SK-N-SH treated with all-trans-retinoic acid at 6 μM for 48 hours (cell line): ENCODE results near the gene FAM124A.

Experiments
- ATAC-seq: fragments of 200-7000 bp; cut with Tn5 transposase; 3 replicates; pipeline ENCODE4 v1.9.1; 2020; ENCODE audit warnings: mild to moderate bottlenecking, moderate library complexity
- ARNTL ChIP-seq: fragments of 450-650 bp; formaldehyde crosslinking; IDR thresholded peaks from 2 replicates; pipeline ENCODE4 v1.5.0; 2020; ENCODE audit warnings: low read depth, mild to moderate bottlenecking, moderate library complexity, borderline replicate concordance
- BACH2 ChIP-seq: fragments of 250-450 bp; sonication (Bioruptor Pico); IDR thresholded peaks from 2 replicates; pipeline ENCODE4 v1.9.0; 2021; ENCODE audit warnings: mild to moderate bottlenecking, borderline replicate concordance
- CSDC2 ChIP-seq: fragments of 250-450 bp; sonication (Bioruptor Pico); IDR thresholded peaks from 2 replicates; pipeline ENCODE4 v1.5.0; 2020; ENCODE audit warnings: mild to moderate bottlenecking, moderate library complexity
- ESRRG ChIP-seq: fragments of 250-450 bp; sonication (Bioruptor Pico); IDR thresholded peaks from 2 replicates; pipeline ENCODE4 v1.6.1; 2021; ENCODE audit warnings: mild to moderate bottlenecking
- ISL1 ChIP-seq: fragments of 250-450 bp; sonication (Bioruptor Pico); IDR thresholded peaks from 2 replicates; pipeline ENCODE4 v2.1.2; 2022; ENCODE audit warnings: mild to moderate bottlenecking, moderate library complexity
- OSR1 ChIP-seq: fragments of 250-450 bp; sonication (Bioruptor Pico); IDR thresholded peaks from 2 replicates; pipeline ENCODE4 v1.8.0; 2022; ENCODE audit warnings: moderate library complexity, mild to moderate bottlenecking, inconsistent platforms
- PPARA ChIP-seq: fragments of 250-450 bp; sonication (Bioruptor Pico); IDR thresholded peaks from 2 replicates; pipeline ENCODE4 v1.5.0; 2020; ENCODE audit warnings: mild to moderate bottlenecking, borderline replicate concordance
- RARB ChIP-seq: fragments of 250-450 bp; sonication (Bioruptor Pico); IDR thresholded peaks from 2 replicates; pipeline ENCODE4 v1.8.0; 2021; ENCODE audit warnings: mild to moderate bottlenecking, moderate library complexity
- SNAI2 ChIP-seq: fragments of 250-450 bp; sonication (Bioruptor Pico); IDR thresholded peaks from 2 replicates; pipeline ENCODE4 v1.5.0; 2020; ENCODE audit warnings: mild to moderate bottlenecking, moderate library complexity
- TCF4 ChIP-seq: fragments of 250-450 bp; sonication (Bioruptor Pico); IDR thresholded peaks from 2 replicates; pipeline ENCODE4 v1.8.0; 2021; ENCODE audit warnings: mild to moderate bottlenecking, moderate library complexity, borderline replicate concordance
- TOX ChIP-seq: fragments of 250-450 bp; sonication (Bioruptor Pico); IDR thresholded peaks from 2 replicates; pipeline ENCODE4 v1.8.0; 2021; ENCODE audit warnings: mild to moderate bottlenecking, moderate library complexity, borderline replicate concordance
- ZC3H10 ChIP-seq: fragments of 250-450 bp; sonication (Bioruptor Pico); IDR thresholded peaks from 2 replicates; pipeline ENCODE4 v1.5.1; 2021; ENCODE audit warnings: mild to moderate bottlenecking, moderate library complexity
- ZFP3 ChIP-seq: fragments of 250-450 bp; sonication (Bioruptor Pico); IDR thresholded peaks from 2 replicates; pipeline ENCODE4 v1.5.0; 2020; ENCODE audit warnings: mild to moderate bottlenecking, moderate library complexity
- ZNF70 ChIP-seq: fragments of 450-650 bp; formaldehyde crosslinking; IDR thresholded peaks from 2 replicates; pipeline ENCODE4 v1.5.0; 2020; ENCODE audit warnings: mild to moderate bottlenecking, moderate library complexity
- ZNF8 ChIP-seq: fragments of 450-650 bp; formaldehyde crosslinking; IDR thresholded peaks from 2 replicates; pipeline ENCODE4 v1.5.0; 2020; ENCODE audit warnings: mild to moderate bottlenecking, moderate library complexity
- TF ChIP-seq, protein P1 (sequence below): fragments of 250-450 bp; sonication (Bioruptor Pico); IDR thresholded peaks from 2 replicates; pipeline ENCODE4 v1.8.0; 2021; ENCODE audit warnings: low read depth, mild to moderate bottlenecking, moderate library complexity, borderline replicate concordance
- TF ChIP-seq, protein P2 (sequence below): fragments of 250-450 bp; sonication (Bioruptor Pico); IDR thresholded peaks from 2 replicates; pipeline ENCODE4 v1.5.0; 2020; ENCODE audit warnings: mild to moderate bottlenecking, moderate library complexity
- TF ChIP-seq, protein P3 (sequence below): fragments of 250-450 bp; sonication (Bioruptor Pico); IDR thresholded peaks from 2 replicates; pipeline ENCODE4 v1.8.0; 2020; ENCODE audit warnings: mild to moderate bottlenecking, moderate library complexity, borderline replicate concordance
- TF ChIP-seq, protein P4 (sequence below): fragments of 250-450 bp; sonication (Bioruptor Pico); IDR thresholded peaks from 2 replicates; pipeline ENCODE4 v1.5.1; 2021; ENCODE audit warnings: mild to moderate bottlenecking, moderate library complexity
- TF ChIP-seq, protein P5 (sequence below): fragments of 250-450 bp; sonication (Bioruptor Pico); IDR thresholded peaks from 2 replicates; pipeline ENCODE4 v1.5.1; 2020; ENCODE audit warnings: low read depth, mild to moderate bottlenecking, moderate library complexity

FAM124A gene

DNA sequence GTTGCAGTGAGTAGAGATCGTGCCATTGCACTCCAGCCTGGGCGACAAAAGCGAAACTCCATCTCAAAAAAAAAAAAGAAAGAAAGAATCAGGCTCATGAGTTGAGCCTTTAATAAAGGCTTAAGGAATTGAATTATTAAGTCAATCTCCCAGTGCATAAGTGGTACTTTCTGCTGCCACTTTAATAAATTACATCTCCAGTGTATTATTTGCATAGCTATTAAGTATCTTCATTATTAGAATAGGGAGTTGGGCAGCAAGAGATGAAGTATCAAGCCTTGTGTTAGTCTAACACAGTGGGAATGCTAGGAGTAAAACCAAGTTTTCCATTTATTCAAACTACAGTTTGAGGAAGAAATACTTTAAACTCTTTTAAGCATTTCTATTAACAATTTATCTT is 15.6 kb upstream of the FAM124A start:
- ATAC-seq, result no peak
- TF ChIP-seq SNAI2 (CRISPR knock-in tag) (no peak), TOX (CRISPR knock-in tag) (no peak), ZC3H10 (CRISPR knock-in tag) (no peak), ARNTL (CRISPR knock-in tag) (no peak), TCF4 (CRISPR knock-in tag) (no peak), ESRRG (CRISPR knock-in tag) (no peak), ZFP3 (CRISPR knock-in tag) (no peak), RARB (CRISPR knock-in tag) (no peak), CSDC2 (CRISPR knock-in tag) (no peak), ZNF8 (CRISPR knock-in tag) (no peak)
- TF ChIP-seq, protein P1, sequence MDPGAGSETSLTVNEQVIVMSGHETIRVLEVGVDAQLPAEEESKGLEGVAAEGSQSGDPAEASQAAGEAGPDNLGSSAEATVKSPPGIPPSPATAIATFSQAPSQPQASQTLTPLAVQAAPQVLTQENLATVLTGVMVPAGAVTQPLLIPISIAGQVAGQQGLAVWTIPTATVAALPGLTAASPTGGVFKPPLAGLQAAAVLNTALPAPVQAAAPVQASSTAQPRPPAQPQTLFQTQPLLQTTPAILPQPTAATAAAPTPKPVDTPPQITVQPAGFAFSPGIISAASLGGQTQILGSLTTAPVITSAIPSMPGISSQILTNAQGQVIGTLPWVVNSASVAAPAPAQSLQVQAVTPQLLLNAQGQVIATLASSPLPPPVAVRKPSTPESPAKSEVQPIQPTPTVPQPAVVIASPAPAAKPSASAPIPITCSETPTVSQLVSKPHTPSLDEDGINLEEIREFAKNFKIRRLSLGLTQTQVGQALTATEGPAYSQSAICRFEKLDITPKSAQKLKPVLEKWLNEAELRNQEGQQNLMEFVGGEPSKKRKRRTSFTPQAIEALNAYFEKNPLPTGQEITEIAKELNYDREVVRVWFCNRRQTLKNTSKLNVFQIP, result no peak
- TF ChIP-seq, protein P2, sequence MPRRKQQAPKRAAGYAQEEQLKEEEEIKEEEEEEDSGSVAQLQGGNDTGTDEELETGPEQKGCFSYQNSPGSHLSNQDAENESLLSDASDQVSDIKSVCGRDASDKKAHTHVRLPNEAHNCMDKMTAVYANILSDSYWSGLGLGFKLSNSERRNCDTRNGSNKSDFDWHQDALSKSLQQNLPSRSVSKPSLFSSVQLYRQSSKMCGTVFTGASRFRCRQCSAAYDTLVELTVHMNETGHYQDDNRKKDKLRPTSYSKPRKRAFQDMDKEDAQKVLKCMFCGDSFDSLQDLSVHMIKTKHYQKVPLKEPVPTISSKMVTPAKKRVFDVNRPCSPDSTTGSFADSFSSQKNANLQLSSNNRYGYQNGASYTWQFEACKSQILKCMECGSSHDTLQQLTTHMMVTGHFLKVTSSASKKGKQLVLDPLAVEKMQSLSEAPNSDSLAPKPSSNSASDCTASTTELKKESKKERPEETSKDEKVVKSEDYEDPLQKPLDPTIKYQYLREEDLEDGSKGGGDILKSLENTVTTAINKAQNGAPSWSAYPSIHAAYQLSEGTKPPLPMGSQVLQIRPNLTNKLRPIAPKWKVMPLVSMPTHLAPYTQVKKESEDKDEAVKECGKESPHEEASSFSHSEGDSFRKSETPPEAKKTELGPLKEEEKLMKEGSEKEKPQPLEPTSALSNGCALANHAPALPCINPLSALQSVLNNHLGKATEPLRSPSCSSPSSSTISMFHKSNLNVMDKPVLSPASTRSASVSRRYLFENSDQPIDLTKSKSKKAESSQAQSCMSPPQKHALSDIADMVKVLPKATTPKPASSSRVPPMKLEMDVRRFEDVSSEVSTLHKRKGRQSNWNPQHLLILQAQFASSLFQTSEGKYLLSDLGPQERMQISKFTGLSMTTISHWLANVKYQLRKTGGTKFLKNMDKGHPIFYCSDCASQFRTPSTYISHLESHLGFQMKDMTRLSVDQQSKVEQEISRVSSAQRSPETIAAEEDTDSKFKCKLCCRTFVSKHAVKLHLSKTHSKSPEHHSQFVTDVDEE (CRISPR knock-in tag), result no peak
- TF ChIP-seq, protein P3, sequence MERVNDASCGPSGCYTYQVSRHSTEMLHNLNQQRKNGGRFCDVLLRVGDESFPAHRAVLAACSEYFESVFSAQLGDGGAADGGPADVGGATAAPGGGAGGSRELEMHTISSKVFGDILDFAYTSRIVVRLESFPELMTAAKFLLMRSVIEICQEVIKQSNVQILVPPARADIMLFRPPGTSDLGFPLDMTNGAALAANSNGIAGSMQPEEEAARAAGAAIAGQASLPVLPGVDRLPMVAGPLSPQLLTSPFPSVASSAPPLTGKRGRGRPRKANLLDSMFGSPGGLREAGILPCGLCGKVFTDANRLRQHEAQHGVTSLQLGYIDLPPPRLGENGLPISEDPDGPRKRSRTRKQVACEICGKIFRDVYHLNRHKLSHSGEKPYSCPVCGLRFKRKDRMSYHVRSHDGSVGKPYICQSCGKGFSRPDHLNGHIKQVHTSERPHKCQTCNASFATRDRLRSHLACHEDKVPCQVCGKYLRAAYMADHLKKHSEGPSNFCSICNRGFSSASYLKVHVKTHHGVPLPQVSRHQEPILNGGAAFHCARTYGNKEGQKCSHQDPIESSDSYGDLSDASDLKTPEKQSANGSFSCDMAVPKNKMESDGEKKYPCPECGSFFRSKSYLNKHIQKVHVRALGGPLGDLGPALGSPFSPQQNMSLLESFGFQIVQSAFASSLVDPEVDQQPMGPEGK (CRISPR knock-in tag), result no peak
- TF ChIP-seq, all 23 proteins: peak for 0

DNA sequence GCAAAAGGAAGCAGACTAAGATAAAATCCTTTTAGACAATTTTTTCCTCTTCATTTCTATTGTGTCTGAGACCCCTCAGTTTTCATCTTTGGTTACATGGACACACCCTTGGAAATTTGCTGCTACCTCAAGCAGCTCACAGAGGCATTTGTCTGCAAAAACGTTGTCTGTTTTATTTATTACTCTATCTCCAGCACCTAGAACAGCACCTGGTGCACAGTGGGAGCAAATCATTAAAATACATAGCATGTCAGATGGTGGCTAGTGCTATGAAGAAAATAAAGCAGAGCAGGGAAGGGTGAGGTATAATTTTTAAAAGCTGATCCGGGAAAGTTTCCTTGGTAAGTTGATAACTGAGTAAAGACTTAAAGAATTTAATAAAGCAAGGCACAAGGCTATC is 14.3 kb upstream of the FAM124A start:
- no peak for TF ChIP-seq ZC3H10 (CRISPR knock-in tag)
- TF ChIP-seq, protein P4, sequence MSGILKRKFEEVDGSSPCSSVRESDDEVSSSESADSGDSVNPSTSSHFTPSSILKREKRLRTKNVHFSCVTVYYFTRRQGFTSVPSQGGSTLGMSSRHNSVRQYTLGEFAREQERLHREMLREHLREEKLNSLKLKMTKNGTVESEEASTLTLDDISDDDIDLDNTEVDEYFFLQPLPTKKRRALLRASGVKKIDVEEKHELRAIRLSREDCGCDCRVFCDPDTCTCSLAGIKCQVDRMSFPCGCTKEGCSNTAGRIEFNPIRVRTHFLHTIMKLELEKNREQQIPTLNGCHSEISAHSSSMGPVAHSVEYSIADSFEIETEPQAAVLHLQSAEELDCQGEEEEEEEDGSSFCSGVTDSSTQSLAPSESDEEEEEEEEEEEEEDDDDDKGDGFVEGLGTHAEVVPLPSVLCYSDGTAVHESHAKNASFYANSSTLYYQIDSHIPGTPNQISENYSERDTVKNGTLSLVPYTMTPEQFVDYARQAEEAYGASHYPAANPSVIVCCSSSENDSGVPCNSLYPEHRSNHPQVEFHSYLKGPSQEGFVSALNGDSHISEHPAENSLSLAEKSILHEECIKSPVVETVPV (CRISPR knock-in tag), result no peak
- TF ChIP-seq, protein P3 (CRISPR knock-in tag), result no peak
- no peak for TF ChIP-seq BACH2 (CRISPR knock-in tag)

DNA sequence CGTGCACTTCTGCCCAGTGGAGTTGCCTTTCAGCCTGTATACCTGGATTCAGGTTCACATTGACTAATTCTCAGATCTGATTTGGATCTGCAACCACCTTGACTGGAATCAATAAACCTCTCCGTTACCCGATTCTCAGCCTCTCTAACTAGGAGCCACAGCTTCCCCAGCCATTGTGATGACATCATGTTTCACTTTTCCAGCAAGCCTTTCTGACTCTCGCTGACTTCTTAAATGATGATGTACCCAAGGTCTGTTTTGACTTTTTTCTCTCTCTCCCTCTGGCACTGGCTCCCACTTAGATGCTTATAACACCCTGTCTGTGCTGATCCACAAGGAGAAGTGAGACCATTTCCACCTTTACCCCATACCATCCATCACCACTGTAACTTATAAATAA is 13.5 kb upstream of the FAM124A start:
- ATAC-seq, result no peak
- TF ChIP-seq PPARA (CRISPR knock-in tag), result no peak
- TF ChIP-seq CSDC2 (CRISPR knock-in tag), result no peak
- TF ChIP-seq ZFP3 (CRISPR knock-in tag), result no peak
- TF ChIP-seq OSR1 (CRISPR knock-in tag), result no peak
- TF ChIP-seq, protein P4 (CRISPR knock-in tag), result no peak
- TF ChIP-seq, protein P2 (CRISPR knock-in tag), result no peak
- no peak for TF ChIP-seq TOX (CRISPR knock-in tag)
- TF ChIP-seq SNAI2 (CRISPR knock-in tag), result no peak
- no peak for TF ChIP-seq ZNF70 (CRISPR knock-in tag)
- TF ChIP-seq BACH2 (CRISPR knock-in tag), result no peak
- TF ChIP-seq, protein P5, sequence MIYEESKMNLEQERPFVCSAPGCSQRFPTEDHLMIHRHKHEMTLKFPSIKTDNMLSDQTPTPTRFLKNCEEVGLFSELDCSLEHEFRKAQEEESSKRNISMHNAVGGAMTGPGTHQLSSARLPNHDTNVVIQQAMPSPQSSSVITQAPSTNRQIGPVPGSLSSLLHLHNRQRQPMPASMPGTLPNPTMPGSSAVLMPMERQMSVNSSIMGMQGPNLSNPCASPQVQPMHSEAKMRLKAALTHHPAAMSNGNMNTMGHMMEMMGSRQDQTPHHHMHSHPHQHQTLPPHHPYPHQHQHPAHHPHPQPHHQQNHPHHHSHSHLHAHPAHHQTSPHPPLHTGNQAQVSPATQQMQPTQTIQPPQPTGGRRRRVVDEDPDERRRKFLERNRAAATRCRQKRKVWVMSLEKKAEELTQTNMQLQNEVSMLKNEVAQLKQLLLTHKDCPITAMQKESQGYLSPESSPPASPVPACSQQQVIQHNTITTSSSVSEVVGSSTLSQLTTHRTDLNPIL (CRISPR knock-in tag), result no peak
- no peak for TF ChIP-seq TCF4 (CRISPR knock-in tag)
- no peak for TF ChIP-seq ISL1

More for the DNA sequence above, 14.3 kb upstream of the FAM124A start:
- ATAC-seq, result no peak
